SU-DHL-6 (cell line): ENCODE results near the gene NTN4.
"Not testable (repeated sequence)": the region's sequence is repeated elsewhere in the genome, so short reads cannot be mapped to it uniquely, and the experiment has no call there.

ENCODE experiments used
- CTCF ChIP-seq: fragments of 200-600 bp; sonication (generic); IDR thresholded peaks from one replicate; pipeline ENCODE4 v1.5.1; 2017; ENCODE audit warnings: antibody characterized with exemption, mild to moderate bottlenecking, low read length, moderate library complexity; ENCODE audit not compliant: insufficient read depth, poor library complexity, severe bottlenecking
- EZH2phosphoT487 ChIP-seq: fragments of 200-600 bp; sonication (generic), shearing (Covaris generic); conservative IDR thresholded peaks from 2 replicates; pipeline ENCODE4 v1.6.1; 2018; ENCODE audit warnings: mild to moderate bottlenecking, antibody characterized with exemption, low read length, moderate library complexity, mixed read lengths

- TF ChIP-seq CTCF, EZH2phosphoT487: not testable (repeated sequence)
Observed at GRCh38 chr12:95735728-95736127, 54.8 kb downstream of the NTN4 start.
